ENCODE measurements around the gene PXDN. TPM values are rescaled to one million over a fixed set of nuclear protein-coding genes. Genes with fewer than 3 reads are reported as not detected.

The PXDN gene
- total RNA-seq, 1 donor from 2014 or later: 1,930 TPM

- no peak for DNase-seq (ENCODE audit: extremely low read depth, low read depth, low spot score)
These were observed 71.0 kb downstream of the PXDN start for GRCh38 chr2:1673160-1673944.

DNA sequence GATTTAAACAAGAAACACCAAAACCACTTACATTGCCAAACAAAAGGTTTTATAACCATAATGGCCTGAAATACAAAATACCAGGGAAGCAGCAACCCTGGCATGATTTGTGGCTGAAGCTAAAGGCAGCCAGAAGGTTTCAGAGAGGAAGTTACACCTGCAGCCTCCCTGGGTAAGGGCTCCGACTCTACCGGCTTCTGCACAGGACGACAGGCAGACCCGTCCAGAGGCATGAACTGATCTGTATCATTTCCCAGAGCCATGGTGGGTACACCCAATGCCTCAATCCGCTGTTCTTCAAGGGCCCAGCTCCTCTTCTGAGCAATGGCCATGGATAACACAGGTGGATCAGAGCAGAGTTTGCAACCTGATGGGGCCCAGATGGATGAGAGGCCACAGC, 71.6 kb downstream of the PXDN start:
- DNase-seq (ENCODE audit: extremely low read depth, low read depth, low spot score): no peak

GRCh38 chr2:1671916-1672315, 72.4 kb downstream of the PXDN start:
- no peak for DNase-seq (ENCODE audit: extremely low read depth, low read depth, low spot score)

GRCh38 chr2:1670636-1671035, 73.7 kb downstream of the PXDN start:
- no peak for DNase-seq (ENCODE audit: extremely low read depth, low read depth, low spot score)

DNA sequence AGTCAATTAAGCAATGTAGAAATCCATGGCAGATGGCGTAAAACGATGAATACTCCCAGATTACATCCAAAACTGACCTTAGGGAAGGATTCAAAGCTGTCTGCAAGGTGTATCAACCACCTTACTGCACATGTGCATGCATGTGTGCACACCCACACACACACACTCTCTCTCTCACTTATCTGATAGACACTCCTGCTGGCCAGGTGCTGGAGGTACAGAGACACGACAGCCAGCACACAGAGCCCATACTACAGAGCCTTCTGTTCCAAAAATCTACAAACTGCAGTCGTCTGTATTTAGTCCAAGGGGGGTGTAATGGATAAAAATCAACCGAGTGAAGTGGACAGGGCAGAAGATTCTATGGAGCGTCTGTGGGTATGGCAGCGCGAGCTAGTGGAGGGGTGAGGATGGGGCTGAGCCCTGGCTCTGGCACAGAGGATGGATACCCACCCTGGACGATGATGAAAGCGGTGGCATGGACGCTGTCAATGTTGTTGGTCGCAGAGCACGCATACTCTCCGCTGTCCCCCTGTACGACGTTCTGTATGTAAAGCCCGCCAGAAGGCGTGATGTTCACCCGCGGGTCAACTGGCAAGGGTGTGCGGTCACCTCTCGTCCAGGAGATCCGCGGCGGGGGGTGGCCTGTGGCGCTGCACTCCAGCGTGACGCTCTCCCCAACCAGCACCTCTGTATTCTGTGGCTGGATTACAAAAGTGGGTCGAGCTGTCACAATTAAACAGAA, 78.4 kb downstream of the PXDN start:
- DNase-seq (ENCODE audit: extremely low read depth, low read depth, low spot score): no peak

- no peak for DNase-seq (ENCODE audit: extremely low read depth, low read depth, low spot score)
These were observed 79.6 kb downstream of the PXDN start for GRCh38 chr2:1664698-1665097.

DNA sequence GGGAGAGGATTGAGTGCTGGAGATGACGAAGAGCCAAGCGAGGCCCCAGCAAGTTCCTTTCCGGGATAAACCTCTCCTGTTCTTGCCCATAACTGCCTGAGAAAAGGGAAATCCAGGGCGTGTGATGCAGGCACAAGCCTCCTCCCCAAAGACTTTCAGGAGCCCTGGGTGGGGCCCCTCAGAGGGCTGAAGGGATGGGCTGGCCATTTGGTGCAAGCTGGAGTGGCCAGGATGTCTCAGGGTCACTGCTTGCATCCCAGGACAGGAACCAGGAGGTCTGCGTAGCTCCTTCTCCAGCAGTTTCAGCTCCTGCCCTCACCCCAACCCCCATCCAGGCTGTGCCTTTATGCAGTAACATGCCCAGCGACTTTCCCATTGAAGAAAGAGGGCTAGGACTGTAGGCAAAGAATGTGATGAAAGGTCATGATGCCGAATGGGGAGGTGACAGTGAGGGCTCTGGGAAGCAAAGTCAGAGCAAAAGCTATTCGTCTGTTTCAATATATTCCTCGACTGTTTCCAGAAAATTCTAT, 80.2 kb downstream of the PXDN start:
- no peak for DNase-seq (ENCODE audit: extremely low read depth, low read depth, low spot score)

DNA sequence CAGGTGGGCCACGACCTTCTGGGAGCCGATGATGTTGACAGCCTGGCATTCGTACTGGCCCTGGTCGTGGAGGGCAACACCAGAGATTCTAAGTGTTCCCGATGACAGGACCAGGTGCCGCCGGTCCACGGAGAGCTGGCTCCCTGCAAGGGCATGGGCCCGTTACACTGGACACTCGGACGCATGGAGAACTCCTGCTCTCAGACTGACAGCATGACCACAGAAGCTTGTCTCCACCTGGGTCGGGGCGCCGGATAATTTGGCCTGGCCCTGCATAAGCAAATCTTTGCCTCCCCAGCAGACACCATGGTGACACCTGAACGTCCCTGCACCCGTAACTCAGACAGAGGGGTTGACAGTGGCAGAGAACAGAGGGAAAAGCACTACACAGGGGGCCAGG, 80.7 kb downstream of the PXDN start:
- DNase-seq (ENCODE audit: extremely low read depth, low read depth, low spot score): no peak

DNA sequence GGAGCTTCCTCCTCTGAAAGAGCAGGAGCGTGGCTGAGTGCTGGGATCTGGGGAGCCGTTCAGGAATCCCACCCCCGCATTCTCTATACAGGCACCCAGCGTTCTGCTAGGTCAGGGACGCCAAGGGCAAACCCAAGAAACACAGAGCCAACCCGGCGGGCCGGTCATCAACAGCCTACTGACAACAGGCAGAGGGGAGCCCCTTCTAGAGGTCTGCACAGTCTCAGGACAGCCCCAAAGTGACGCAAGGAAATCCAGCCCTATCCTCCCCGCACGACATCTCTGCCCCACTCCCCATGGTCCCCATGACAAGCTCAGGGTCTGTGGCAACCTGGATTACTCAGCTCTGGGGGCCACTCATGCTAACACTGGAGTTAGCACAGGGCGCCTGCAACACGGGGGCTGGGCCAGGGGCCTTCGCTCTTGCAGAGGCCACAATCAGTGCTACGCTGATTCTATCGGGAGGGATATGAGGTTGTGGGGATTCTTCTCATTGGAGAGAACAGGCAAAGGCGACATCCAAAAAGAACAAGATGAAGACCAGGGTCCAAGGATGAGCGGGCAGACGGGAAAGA, 81.6 kb downstream of the PXDN start:
- DNase-seq (ENCODE audit: extremely low read depth, low read depth, low spot score): no peak

- no peak for DNase-seq (ENCODE audit: extremely low read depth, low read depth, low spot score)
These were observed 82.3 kb downstream of the PXDN start for GRCh38 chr2:1661891-1662605.

DNA sequence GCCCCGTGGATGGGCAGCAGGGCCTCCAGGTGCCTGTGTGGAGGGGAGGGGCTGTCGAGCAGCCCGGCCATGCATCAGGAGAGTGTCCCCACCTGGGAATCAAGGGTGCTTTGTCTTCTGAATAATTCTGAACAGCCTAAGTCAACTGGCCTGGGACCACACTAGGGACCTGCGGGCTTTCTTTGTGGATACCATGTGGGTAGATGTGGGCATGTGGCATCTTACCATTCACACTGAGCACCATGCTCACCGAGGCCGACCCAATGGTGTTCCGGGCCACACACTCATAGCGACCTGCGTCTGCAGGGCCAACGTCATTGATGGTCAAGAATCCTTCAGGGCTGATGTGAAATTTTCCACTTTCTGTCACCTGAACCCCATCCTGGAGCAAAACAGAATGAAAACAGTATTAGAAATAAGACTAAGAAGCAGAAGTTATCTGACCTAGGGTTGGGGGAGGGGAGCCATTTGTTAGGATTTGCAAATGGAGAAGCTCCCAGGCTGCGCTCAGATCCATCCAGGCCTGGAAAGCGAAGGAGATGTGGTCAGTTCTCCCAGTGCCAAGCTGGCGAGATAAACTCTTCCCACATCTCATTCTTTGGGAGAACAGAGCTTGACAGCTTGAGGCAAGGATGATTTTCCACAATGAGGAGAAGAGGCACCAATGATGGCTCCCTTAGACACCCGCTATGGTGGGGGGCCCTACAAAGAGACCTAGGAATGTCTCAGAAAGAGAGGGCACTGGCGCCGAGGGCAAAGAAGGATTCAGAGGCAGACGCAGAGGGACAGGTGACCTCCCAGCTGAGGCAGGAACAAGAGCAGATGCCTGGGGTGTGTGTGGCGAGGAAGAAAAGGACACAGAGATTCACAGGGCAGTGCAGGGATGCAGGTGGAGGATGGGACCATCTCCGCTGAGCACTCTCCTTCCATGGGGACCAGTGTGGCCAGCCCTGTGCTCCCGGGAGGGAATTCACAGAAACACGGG, 83.4 kb downstream of the PXDN start:
- DNase-seq (ENCODE audit: extremely low read depth, low read depth, low spot score): no peak

DNA sequence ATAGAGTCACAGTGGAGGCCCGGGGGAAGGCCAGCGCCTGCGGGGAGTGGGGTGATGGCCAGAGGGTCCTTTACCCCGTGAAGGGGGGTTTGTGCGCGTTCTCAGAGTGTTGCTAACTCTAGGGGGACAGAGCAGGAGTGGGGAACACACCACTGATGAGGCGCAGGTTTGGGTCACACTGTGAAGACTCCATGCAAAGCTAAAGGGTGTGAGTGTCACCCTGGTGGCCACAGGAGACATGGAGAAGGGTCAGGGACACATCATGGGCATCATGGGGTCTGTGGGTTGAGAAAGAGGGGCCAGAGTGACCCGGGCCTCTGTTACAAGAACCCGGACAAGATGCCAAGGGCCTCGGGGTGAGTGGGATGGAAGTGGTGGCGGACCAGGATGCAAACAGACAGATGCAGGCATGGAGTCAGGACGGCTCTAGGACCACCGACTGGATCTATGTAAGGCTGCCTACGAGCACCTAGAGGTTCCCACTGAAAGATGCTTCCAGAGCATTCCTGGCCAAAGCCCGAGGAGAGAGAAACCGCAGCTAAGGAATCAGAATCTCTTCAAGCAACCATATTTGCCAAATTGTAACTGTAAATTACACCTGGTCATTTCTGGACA, 84.3 kb downstream of the PXDN start:
- DNase-seq (ENCODE audit: extremely low read depth, low read depth, low spot score): no peak

- DNase-seq (ENCODE audit: extremely low read depth, low read depth, low spot score): no peak
These were observed 85.7 kb downstream of the PXDN start for GRCh38 chr2:1658394-1659151.

- no peak for DNase-seq (ENCODE audit: extremely low read depth, low read depth, low spot score)
These were observed 87.1 kb downstream of the PXDN start for GRCh38 chr2:1656961-1657841.

DNA sequence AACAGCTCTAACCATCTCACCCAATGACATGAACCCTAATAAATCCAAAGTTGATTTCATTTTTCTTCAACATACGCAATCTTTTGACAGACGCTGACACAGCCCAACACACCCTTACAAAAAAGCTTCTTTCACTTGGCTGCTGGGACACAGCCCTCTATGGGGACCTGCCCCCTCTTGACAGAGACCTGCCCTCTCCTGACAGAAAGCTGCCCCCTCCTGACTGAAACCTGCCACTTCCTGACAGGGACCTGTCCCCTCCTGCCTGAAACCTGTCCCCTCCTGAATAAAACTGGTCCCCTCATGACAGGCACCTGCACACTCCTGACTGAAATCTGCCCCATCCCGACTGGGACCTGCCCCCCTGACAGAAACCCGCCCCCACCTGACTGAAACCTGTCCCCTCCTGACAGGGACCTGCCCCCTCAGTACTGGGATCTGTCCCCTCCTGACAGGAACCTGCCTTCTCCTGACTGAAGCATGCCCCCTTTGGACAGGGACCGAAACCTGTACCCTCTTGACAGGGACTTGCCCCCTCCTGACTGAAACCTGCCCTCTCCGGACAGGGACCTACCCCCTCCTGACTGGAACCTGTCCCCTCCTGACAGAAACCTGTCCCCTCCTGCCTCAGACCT, 87.9 kb downstream of the PXDN start:
- no peak for DNase-seq (ENCODE audit: extremely low read depth, low read depth, low spot score)

GRCh38 chr2:1655461-1655860, 88.9 kb downstream of the PXDN start:
- no peak for DNase-seq (ENCODE audit: extremely low read depth, low read depth, low spot score)

DNA sequence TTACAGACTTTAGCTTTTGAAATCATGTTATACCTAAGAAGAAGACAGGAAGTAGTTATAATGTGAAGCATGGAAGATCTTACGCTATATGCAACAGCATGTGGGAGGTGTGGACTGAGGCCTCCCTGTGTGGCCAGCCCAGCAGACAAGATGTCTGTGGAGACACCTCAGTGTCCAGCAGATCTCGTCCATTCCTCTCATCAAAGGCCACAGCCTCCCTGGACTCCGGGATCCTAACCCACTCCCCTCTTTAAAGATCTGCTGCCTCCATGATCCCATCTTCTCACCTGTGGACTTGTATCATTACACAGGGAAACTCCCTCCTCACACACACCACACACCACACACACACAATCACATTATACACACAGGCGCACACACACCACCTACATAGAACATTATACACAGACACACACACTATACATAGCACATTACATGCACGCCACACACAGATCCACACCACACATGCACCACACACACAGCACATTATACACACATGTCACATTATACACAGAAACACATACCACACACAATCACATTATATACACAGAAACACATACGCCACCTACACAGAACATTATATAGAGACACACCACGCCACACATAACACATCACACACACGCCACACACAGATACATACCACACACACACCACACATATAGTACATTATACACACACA, 89.5 kb downstream of the PXDN start:
- DNase-seq (ENCODE audit: extremely low read depth, low read depth, low spot score): no peak

Measured in glomerular endothelial cell (primary cell).